PFSK-1 (cell line): ENCODE data around the gene STAMBP.

Experiments used
- FOXP2 ChIP-seq: optimal IDR thresholded peaks from 2 replicates; pipeline ENCODE3; 2011; ENCODE audit warnings: borderline replicate concordance, control low read depth, inconsistent platforms; ENCODE audit not compliant: insufficient read depth; ENCODE audit errors: extremely low read length, extremely low read depth
- POLR2AphosphoS5 ChIP-seq: IDR thresholded peaks from 2 replicates; pipeline ENCODE4 v1.6.1; 2012; ENCODE audit warnings: low read depth, mild to moderate bottlenecking, control low read depth, low read length, moderate library complexity
- REST ChIP-seq, 2 experiments: IDR thresholded peaks; 2 replicates each; pipeline versions ENCODE4 v1.6.1 to v1.8.0; 2011 to 2012; ENCODE audit warnings: low read depth in 2 of 2, low read length in 2 of 2, control low read depth in 1 of 2, inconsistent platforms in 1 of 2, mild to moderate bottlenecking in 1 of 2, moderate library complexity in 1 of 2; ENCODE audit not compliant: insufficient read depth in 1 of 2
- SIN3A ChIP-seq: IDR thresholded peaks from 2 replicates; pipeline ENCODE4 v1.6.1; 2012; ENCODE audit warnings: mild to moderate bottlenecking, low read length, moderate library complexity, borderline replicate concordance; ENCODE audit not compliant: insufficient read depth
- TAF1 ChIP-seq: IDR thresholded peaks from 2 replicates; pipeline ENCODE4 v1.6.1; 2012; ENCODE audit warnings: low read length, control low read depth, borderline replicate concordance; ENCODE audit not compliant: insufficient read depth

STAMBP gene

GRCh38 chr2:73855526-73855925 is 26.8 kb downstream of the STAMBP start:
- TF ChIP-seq TAF1 (no peak), REST (IDR thresholded peaks at IDR 0.05; ENCODE audit: insufficient read depth in 1 of 2, low read depth in 2 of 2, low read length in 2 of 2) (no peak), POLR2AphosphoS5 (no peak), SIN3A (no peak), FOXP2 (no peak)

GRCh38 chr2:73856214-73856613 is 27.5 kb downstream of the STAMBP start:
- TF ChIP-seq REST (IDR thresholded peaks at IDR 0.05; ENCODE audit: insufficient read depth in 1 of 2, low read depth in 2 of 2, low read length in 2 of 2) = no peak
- TF ChIP-seq POLR2AphosphoS5 = no peak
- TF ChIP-seq SIN3A = no peak
- no peak for TF ChIP-seq TAF1
- TF ChIP-seq FOXP2 = no peak

GRCh38 chr2:73859721-73860586 is 31.2 kb downstream of the STAMBP start:
- TF ChIP-seq POLR2AphosphoS5 = no peak
- no peak for TF ChIP-seq FOXP2
- no peak for TF ChIP-seq TAF1
- no peak for TF ChIP-seq SIN3A
- TF ChIP-seq REST (IDR thresholded peaks at IDR 0.05; ENCODE audit: insufficient read depth in 1 of 2, low read depth in 2 of 2, low read length in 2 of 2) = no peak

- TF ChIP-seq REST (IDR thresholded peaks at IDR 0.05; ENCODE audit: insufficient read depth in 1 of 2, low read depth in 2 of 2, low read length in 2 of 2) (no peak), TAF1 (no peak), POLR2AphosphoS5 (no peak), FOXP2 (no peak), SIN3A (no peak)
These were observed 34.2 kb downstream of the STAMBP start for GRCh38 chr2:73862987-73863386.
